HG03108 (cell line): ENCODE data around the gene DNM3.
"Not testable (repeated sequence)": the region's sequence is repeated elsewhere in the genome, so short reads cannot be mapped to it uniquely, and the experiment has no call there.

Source experiments
- ATAC-seq: cut with Tn5 transposase; IDR thresholded peaks from one replicate; pipeline ENCODE4 v1.9.1; 2021; ENCODE audit warnings: moderate library complexity; ENCODE audit not compliant: unreplicated experiment

Gene DNM3

GRCh38 chr1:172430128-172430454 is 588.8 kb downstream of the DNM3 start:
- no peak for ATAC-seq

GRCh38 chr1:172431204-172431603 is 589.9 kb downstream of the DNM3 start:
- no peak for ATAC-seq

DNA sequence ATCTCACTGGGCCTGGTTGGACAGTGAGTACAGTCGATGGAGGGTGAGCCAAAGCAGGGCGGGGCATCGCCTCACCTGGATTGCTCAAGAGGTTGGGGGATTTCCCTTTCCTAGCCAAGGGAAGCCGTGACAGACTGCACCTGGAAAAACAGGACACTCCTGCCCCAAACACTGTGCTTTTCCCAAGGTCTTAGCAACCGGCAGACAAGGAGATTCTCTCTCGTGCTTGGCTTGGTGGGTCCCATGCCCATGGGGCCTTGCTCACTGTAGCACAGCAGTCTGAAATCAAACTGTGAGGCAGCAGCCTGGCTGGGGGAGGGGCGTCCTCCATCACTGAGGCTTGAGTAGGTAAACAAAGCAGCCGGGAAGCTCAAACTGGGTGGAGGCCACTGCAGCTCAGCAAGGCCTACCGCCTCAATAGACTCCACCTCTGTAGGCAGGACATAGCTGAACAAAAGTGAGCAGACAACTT is 590.5 kb downstream of the DNM3 start:
- ATAC-seq, result no peak

GRCh38 chr1:172437183-172437582 is 595.9 kb downstream of the DNM3 start:
- not testable (repeated sequence) for ATAC-seq

DNA sequence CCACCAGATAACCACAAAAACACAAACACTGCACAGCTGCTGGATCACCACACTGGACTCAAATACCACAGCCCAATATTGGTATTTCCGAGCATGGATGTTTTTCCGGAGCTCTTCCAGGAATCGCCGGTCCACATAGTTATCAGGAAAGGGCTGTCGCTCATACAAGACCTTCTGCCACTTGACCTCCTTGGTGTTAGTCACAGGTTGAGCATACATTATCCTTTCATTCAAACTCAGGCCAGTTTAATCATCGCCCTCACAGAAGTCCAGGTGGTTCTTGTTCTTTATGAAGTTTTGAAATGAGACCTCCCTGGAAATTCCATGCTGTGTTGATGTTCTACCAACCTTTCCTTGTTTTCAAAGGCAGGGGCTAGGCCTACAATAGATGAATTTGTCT is 601.1 kb downstream of the DNM3 start:
- no peak for ATAC-seq

- no peak for ATAC-seq
Observed at GRCh38 chr1:172442843-172443565, 601.7 kb downstream of the DNM3 start.

DNA sequence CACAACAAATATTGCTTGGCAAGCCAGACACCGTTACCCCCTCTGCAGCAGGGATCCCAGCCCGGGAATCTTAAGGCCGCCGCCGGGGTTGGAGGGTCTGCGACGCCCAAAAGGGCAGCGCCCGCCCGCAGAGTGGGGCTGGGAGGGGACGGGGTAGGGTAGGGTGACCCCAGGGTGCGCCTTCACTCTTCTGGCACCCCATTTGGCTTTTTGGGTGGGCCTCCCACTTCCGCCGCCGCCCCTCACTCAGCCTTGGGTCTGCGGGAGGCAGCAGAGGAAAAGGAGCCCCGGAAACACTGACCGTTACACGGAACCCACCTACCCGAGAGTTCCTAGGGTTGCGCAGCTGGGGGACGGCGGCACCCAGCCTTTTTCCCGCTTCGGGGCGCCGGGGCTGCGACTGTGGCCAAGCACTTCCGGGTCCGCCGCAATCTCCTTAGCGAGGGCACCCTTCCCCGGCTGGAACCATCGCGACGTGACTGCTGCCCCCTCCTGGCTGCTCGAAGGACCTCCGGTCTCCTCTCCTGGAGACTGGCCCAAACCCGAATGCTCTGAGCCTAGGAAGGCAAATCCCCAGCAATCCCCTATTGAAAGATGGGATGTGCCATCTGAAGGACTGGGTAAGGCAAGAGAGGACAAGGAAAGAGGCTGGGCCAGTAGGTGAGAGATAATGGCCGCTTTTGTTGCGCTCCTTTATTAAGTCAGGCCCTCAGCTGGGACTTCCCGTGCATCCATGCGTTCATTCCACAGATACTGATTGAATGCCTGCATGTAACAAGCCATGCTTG is 602.6 kb downstream of the DNM3 start, which contains the start of gene PIGC:
TSS of gene PIGC (minus strand) at position 404 of the 788 bp plus-strand sequence. CDS start 1,447 bp downstream, outside the sequence.
- peak; percentile 98 for ATAC-seq

DNA sequence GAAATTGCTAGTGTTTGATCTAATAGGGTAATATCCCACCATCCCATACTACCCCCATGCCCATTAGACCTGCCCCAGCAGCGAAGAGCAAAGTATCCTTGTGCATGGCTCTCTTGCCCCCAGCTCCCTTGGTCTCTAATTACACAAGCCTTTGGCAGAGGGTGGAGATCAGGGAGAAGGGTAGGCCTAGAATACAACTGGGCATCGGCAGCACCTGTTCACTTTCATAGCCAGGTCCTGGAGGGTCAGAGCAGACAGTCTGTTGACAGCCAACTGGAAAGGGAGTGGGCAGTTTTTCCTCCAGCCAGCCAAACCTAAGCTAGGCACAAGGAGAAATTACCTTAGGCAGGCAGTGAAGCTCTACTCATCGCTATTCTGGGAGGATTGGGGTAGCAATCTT is 605.2 kb downstream of the DNM3 start:
- ATAC-seq, result no peak

DNA sequence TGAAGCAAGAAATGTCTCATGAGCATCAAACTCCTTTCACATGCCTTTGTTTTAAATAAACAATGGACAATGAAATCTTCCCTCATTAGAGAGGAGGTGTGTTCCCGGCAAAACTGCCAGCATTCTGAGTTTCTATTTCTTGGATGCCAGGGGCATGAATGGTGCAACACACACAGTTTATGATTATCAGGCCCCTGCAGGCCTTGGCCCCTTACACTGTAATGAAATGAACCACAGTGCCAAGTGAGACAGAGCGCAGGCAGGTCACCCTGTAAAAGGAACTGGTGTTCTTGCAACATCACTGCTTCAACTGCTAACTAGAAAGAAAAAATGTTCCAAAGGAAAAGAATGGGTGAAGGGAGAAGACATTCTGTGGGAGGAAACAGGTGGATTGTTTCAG is 606.3 kb downstream of the DNM3 start:
- ATAC-seq, result no peak

GRCh38 chr1:172448995-172449584 is 607.8 kb downstream of the DNM3 start:
- ATAC-seq, result no peak

DNA sequence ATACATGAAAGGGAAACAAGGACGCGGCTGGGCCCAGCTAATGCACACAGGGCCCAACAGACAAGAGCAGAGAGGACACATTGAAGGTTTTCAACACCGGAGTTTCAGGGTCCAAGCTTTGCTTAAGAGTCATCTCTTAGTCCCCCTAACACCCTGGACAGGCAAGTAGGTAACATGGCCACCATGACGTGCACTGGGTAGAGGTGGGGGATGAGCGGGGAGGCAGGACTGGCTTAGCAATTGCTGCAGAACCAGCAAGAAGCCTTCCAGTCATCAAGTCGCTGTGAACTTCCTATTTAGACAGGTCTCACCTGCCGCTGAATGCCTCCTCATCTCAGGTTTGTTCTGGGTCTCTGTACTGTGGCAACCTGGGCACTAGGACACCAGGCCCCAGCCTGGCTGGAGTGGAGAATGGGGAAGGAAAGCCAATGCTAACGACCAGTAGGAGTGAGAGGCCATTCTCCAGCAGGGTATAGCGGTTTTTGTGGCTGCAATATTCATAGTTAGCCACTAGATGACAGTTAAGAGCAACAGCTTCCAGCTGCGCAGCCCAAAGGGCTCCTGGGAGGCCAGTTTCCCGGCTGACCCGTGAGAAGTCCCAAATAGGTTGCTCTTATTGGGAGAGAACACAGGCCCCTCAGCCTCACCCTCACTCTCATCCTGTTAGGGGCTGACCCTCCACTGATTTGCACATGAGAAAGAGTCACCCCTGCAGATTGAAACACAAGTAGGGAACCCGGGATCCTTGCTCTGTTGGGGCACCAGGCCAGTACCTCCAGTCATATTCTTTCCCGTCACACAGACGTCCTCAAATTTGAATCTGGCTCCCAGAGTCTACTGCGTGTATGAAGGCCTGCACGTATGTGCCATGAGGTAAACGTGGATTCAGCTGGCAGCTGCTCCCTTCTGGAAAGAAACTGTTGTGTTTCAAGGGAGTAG is 608.6 kb downstream of the DNM3 start:
- peak; percentile 73 for ATAC-seq

DNA sequence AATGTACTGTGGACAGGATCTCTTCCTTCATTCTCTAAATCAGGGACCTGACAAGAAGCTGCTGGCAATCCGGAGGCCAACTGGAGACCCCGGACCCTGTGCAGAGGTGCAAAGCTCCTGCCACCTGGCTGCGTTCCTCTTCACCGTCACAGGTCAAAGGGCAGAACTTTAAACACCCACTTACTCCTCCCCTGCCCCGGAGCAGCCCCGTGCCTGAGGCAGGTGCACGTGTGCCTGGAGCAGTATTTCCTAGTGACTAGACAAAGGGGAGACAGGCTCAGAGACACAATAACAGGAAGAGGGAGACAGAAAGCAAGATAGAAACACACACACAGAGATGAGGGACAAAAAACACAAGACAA is 609.2 kb downstream of the DNM3 start:
- ATAC-seq, result no peak

GRCh38 chr1:172451002-172451443 is 609.7 kb downstream of the DNM3 start:
- no peak for ATAC-seq

DNA sequence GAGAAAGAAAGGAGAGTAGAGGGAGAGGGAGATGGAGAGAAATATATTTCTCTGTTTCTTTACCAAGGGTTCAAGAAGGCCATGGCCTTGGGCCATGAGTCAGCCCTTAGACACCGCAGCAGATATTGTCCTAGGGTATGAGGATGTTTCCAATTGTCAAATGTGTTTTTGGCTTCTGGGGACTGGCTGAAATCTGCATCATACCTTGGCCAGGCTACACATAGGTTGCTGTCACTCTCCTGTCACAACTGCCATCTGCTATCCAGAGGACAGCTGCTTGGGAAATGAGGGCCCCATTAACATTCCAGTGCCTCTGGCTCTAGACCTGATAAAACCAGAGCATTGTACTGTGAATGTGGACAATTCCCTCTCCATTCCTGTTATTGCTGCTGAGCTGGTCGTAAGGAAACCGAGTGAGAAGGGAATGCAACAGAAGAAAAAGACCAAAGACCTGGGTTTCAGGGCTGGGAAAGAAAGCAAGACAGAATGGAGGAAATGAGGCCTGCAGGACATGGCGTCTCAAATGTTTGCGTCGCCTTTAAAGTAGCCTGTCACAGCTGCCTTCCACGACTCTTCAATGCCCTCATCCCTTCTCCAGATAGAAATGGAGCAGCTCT is 611.3 kb downstream of the DNM3 start:
- no peak for ATAC-seq

- ATAC-seq, result no peak
Observed at GRCh38 chr1:172453153-172453545, 611.9 kb downstream of the DNM3 start.

- ATAC-seq, result no peak
Observed at GRCh38 chr1:172453607-172454006, 612.3 kb downstream of the DNM3 start.

DNA sequence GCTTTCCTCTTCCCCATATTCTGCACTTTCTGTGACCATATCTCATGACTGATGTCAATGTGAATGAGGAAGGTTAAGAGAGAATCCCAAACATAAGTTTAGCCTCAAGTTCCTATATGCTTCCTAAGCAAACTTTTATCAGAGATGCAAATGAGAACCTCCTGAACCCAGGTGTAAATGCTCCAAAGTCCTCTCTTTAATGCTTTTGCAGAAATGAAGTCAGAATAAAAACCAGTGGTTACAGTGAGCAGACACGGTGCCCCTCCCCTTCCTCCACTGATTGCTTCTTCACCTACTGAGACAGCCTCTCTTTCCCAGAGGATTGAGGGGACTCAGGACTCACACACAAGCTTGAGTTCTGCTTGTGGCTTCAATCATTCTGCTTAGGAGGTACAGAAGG is 614.2 kb downstream of the DNM3 start:
- no peak for ATAC-seq

GRCh38 chr1:172456344-172456769 is 615.1 kb downstream of the DNM3 start:
- no peak for ATAC-seq

- ATAC-seq, result no peak
Observed at GRCh38 chr1:172457479-172458130, 616.3 kb downstream of the DNM3 start.

DNA sequence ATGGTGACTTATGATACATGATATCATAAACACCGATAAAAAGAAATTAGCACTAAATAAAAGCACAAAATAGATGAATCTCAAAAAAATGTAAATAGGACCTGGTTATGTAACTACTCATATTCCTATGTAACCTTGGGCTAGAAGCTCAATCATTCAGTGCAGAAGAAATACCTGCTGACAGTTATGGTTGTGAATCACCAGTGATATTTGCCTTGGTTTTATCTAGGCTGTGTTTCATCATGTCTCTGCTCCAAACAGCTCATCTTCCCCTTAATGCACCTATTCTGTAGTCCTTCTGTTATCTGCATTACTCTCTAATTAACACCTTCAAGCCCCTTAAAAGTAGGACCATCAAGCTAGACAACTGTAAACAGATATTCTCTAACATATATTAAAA is 618.9 kb downstream of the DNM3 start:
- no peak for ATAC-seq
